Aorta (tissue), 5 donors: ENCODE data around the gene NMNAT2. TPM values are rescaled to one million over a fixed set of nuclear protein-coding genes. Genes with fewer than 3 reads are reported as not detected.

ENCODE experiments used
- ATAC-seq: fragments of 200-7000 bp; cut with Tn5 transposase; one replicate; pipeline ENCODE4 v1.9.1; 2022; ENCODE audit warnings: moderate library complexity; ENCODE audit not compliant: low FRiP score
- DNase-seq, 2 donors: peaks; one replicate each; pipeline ENCODE4 v3.0.0-alpha.2; 2020
- H3K27ac ChIP-seq, 2 donors: one replicate each; pipeline ENCODE4 v1.5.1; 2013; ENCODE audit warnings: low read length in 2 of 2, mild to moderate bottlenecking in 2 of 2, moderate library complexity in 2 of 2, control low read depth in 1 of 2, inconsistent platforms in 1 of 2, low read depth in 1 of 2
- H3K27me3 ChIP-seq, 2 donors: one replicate each; pipeline ENCODE4 v1.6.1; 2013; ENCODE audit warnings: control low read depth in 1 of 2, low read length in 1 of 2, mild to moderate bottlenecking in 1 of 2, moderate library complexity in 1 of 2; ENCODE audit not compliant: insufficient read depth in 2 of 2, control insufficient read depth in 1 of 2
- H3K36me3 ChIP-seq, 2 donors: one replicate each; pipeline ENCODE4 v1.6.1; 2013; ENCODE audit warnings: control low read depth in 1 of 2, low read length in 1 of 2, mild to moderate bottlenecking in 1 of 2; ENCODE audit not compliant: insufficient read depth in 2 of 2, control insufficient read depth in 1 of 2
- H3K4me1 ChIP-seq, 2 donors: one replicate each; pipeline ENCODE4 v1.6.1; 2013; ENCODE audit warnings: low read length in 2 of 2, control low read depth in 1 of 2, mild to moderate bottlenecking in 1 of 2, moderate library complexity in 1 of 2; ENCODE audit not compliant: insufficient read depth in 2 of 2, control insufficient read depth in 1 of 2
- H3K4me3 ChIP-seq, 2 donors: one replicate each; pipeline ENCODE4 v1.5.1; 2013; ENCODE audit warnings: low read length in 2 of 2, control low read depth in 1 of 2, mild to moderate bottlenecking in 1 of 2
- H3K9me3 ChIP-seq: one replicate; pipeline ENCODE4 v1.6.1; 2013; ENCODE audit warnings: mild to moderate bottlenecking, low read length; ENCODE audit not compliant: control insufficient read depth
- WGBS, 2 donors: extraction: QIAGEN DNeasy Blood & Tissue Kit; methylation state at CpG; one replicate each; pipeline ENCODE4 v1.1.7; 2013; 5-methylcytosine and 5-hydroxymethylcytosine counted together
- intact Hi-C, 2 donors: fragments of 100-400 bp; cut with DNase I; formaldehyde crosslinking; loops; one replicate each; pipeline versions ENCODE4 v1.14.2 to v1.15.0; 2022
- polyA plus RNA-seq, 2 donors: library from polyadenylated mRNA; stranded (reverse); fragments of 200-250 nt; gene quantifications; one replicate each; pipeline ENCODE4 v1.2.3, GENCODE V29; 2013
- total RNA-seq, 2 donors: library from RNA; stranded (reverse); fragmentation: NEBNext Ultra II Directional; extraction: Animal tissue kit (Norgen Biotek cat#: 25700); gene quantifications; one replicate each; pipeline ENCODE4 v1.2.1, GENCODE V29; 2021
- donor health status: healthy with polysubstance abuse.
- donor health status: Bipolar disorder and iron deficiency.
- donor health status: DM: no; HTN: no; CAD: no.
- donor health status: DM: no; HTN: no; CAD: no.
- donor health status: DM: yes; HTN: yes; CAD: no.

NMNAT2 gene
- total and polyA plus RNA-seq, 4 donors: 0.25 to 2.8 (median 1.3) TPM; not detected in 1

- Histone ChIP-seq H3K4me1 (no peaks in the 10 kb centered on the region), H3K36me3 (no peaks in the 10 kb centered on the region), H3K4me3 (no peak overlapping the region), H3K9me3 (no peaks in the 10 kb centered on the region), H3K27me3 (no peaks in the 10 kb centered on the region), H3K27ac (no peak overlapping the region)
- no peak for DNase-seq
- WGBS, 2 donors: 80 to 83% methylated on average over 16 of the region's 16 CpGs
- no peak for ATAC-seq
- intact Hi-C loops: no loop called here
These were observed 190.5 kb downstream of the NMNAT2 start for GRCh38 chr1:183227422-183228346.

GRCh38 chr1:183226963-183227362 lies 191.2 kb downstream of the NMNAT2 start:
- no peak for ATAC-seq
- no peak overlapping the region for H3K27ac ChIP-seq
- H3K4me3 ChIP-seq: no peak overlapping the region
- intact Hi-C loops: no loop called here
- H3K4me1 ChIP-seq: no peaks in the 10 kb centered on the region
- 76 to 81% methylated on average over 4 of the region's 4 CpGs for WGBS, 2 donors
- no peaks in the 10 kb centered on the region for H3K9me3 ChIP-seq
- DNase-seq: no peak
- no peaks in the 10 kb centered on the region for H3K36me3 ChIP-seq
- H3K27me3 ChIP-seq: no peaks in the 10 kb centered on the region

GRCh38 chr1:183226361-183226760 lies 191.8 kb downstream of the NMNAT2 start:
- no peak overlapping the region for H3K4me3 ChIP-seq
- 93 to 96% methylated on average over 4 of the region's 4 CpGs for WGBS, 2 donors
- no peaks in the 10 kb centered on the region for H3K9me3 ChIP-seq
- DNase-seq: no peak
- H3K27me3 ChIP-seq: no peaks in the 10 kb centered on the region
- intact Hi-C loops: no loop called here
- ATAC-seq: no peak
- H3K27ac ChIP-seq: no peak overlapping the region
- H3K4me1 ChIP-seq: no peaks in the 10 kb centered on the region
- H3K36me3 ChIP-seq: no peaks in the 10 kb centered on the region

- Histone ChIP-seq H3K36me3 (no peaks in the 10 kb centered on the region), H3K27ac (no peak overlapping the region), H3K4me3 (no peak overlapping the region), H3K27me3 (no peaks in the 10 kb centered on the region), H3K4me1 (peaks cover 0 to 2% of the 10 kb centered on the region in 2 donors), H3K9me3 (no peaks in the 10 kb centered on the region)
- no peak for DNase-seq
- intact Hi-C loops: no loop called here
- ATAC-seq: no peak
- WGBS, 2 donors: 74 to 78% methylated on average over 3 of the region's 3 CpGs
These were observed 194.7 kb downstream of the NMNAT2 start for GRCh38 chr1:183223467-183223866.

GRCh38 chr1:183222909-183223308 lies 195.3 kb downstream of the NMNAT2 start:
- intact Hi-C loops: no loop called here
- Histone ChIP-seq H3K36me3 (no peaks in the 10 kb centered on the region), H3K27ac (no peak overlapping the region), H3K4me1 (peaks cover 0 to 2% of the 10 kb centered on the region in 2 donors), H3K9me3 (no peaks in the 10 kb centered on the region), H3K27me3 (no peaks in the 10 kb centered on the region), H3K4me3 (no peak overlapping the region)
- WGBS, 2 donors: 95 to 97% methylated on average over 3 of the region's 3 CpGs
- DNase-seq (no peak), ATAC-seq (no peak)

- no peak overlapping the region for H3K4me3 ChIP-seq
- H3K27ac ChIP-seq: no peak overlapping the region
- H3K36me3 ChIP-seq: no peaks in the 10 kb centered on the region
- ATAC-seq (no peak), DNase-seq (no peak)
- intact Hi-C loops: loop anchor here in 1 of 2 donors (5.0 kb wide), 1 partner anchor 37 kb away; no protein-coding TSS in a partner anchor
- H3K27me3 ChIP-seq: no peaks in the 10 kb centered on the region
- no peaks in the 10 kb centered on the region for H3K9me3 ChIP-seq
- peaks cover 0 to 2% of the 10 kb centered on the region in 2 donors for H3K4me1 ChIP-seq
These were observed 198.6 kb downstream of the NMNAT2 start for GRCh38 chr1:183219616-183220009.

GRCh38 chr1:183218971-183219615 lies 199.1 kb downstream of the NMNAT2 start:
- H3K4me3 ChIP-seq: no peak overlapping the region
- H3K27me3 ChIP-seq: no peaks in the 10 kb centered on the region
- no peaks in the 10 kb centered on the region for H3K36me3 ChIP-seq
- WGBS, 2 donors: 12 to 16% methylated on average over 5 of the region's 5 CpGs
- H3K9me3 ChIP-seq: no peaks in the 10 kb centered on the region
- H3K27ac ChIP-seq: peak overlapping the region in 1 of 2 donors; percentile 11
- peak in 1 of 2 donors; percentile 54 for DNase-seq
- intact Hi-C loops: loop anchor here in 1 of 2 donors (5.0 kb wide), 1 partner anchor 37 kb away; no protein-coding TSS in a partner anchor
- peaks cover 0 to 2% of the 10 kb centered on the region in 2 donors for H3K4me1 ChIP-seq
- peak; percentile 80 for ATAC-seq

GRCh38 chr1:183218027-183218618 lies 200.1 kb downstream of the NMNAT2 start:
- Histone ChIP-seq H3K4me1 (peaks cover 0 to 2% of the 10 kb centered on the region in 2 donors), H3K4me3 (no peak overlapping the region), H3K9me3 (no peaks in the 10 kb centered on the region), H3K36me3 (no peaks in the 10 kb centered on the region), H3K27me3 (no peaks in the 10 kb centered on the region), H3K27ac (peak overlapping the region in 1 of 2 donors; percentile 47)
- 4 to 8% methylated on average over 14 of the region's 14 CpGs for WGBS, 2 donors
- ATAC-seq: peak; percentile 80
- intact Hi-C loops: loop anchor here in 1 of 2 donors (5.0 kb wide), 1 partner anchor 36 kb away; no protein-coding TSS in a partner anchor
- peak; percentile 73 to 85 for DNase-seq
